ENCODE results near the gene TRIL.

- TF ChIP-seq, protein P1, sequence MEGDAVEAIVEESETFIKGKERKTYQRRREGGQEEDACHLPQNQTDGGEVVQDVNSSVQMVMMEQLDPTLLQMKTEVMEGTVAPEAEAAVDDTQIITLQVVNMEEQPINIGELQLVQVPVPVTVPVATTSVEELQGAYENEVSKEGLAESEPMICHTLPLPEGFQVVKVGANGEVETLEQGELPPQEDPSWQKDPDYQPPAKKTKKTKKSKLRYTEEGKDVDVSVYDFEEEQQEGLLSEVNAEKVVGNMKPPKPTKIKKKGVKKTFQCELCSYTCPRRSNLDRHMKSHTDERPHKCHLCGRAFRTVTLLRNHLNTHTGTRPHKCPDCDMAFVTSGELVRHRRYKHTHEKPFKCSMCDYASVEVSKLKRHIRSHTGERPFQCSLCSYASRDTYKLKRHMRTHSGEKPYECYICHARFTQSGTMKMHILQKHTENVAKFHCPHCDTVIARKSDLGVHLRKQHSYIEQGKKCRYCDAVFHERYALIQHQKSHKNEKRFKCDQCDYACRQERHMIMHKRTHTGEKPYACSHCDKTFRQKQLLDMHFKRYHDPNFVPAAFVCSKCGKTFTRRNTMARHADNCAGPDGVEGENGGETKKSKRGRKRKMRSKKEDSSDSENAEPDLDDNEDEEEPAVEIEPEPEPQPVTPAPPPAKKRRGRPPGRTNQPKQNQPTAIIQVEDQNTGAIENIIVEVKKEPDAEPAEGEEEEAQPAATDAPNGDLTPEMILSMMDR (IDR thresholded peaks at IDR 0.05) = no peak
- no peak for TF ChIP-seq EZH2 (IDR thresholded peaks at IDR 0.05; ENCODE audit: borderline replicate concordance, insufficient read depth, low read depth, low read length, poor library complexity, severe bottlenecking)
These were observed 25.5 kb upstream of the TRIL start for GRCh38 chr7:28983396-28984190.

All from B cell (primary cell).